Stomach (tissue), 9 donors: ENCODE measurements around the gene SMARCA5. TPM values are rescaled to one million over a fixed set of nuclear protein-coding genes. Genes with fewer than 3 reads are reported as not detected.
A peak's percentile ranks its signal among the peaks of the same experiment; 100 is the strongest.

Source experiments
- DNase-seq, 2 donors: peaks; one replicate each; pipeline versions ENCODE4 v3.0.0 to v3.0.0-alpha.2; 2013 to 2019
- H3K27ac ChIP-seq, 5 donors: fragments of 200-600 bp in 4 of 5; sonication (generic) in 4 of 5; one replicate each; pipeline ENCODE4 v1.5.1; 2013 to 2019; ENCODE audit warnings: mild to moderate bottlenecking in 1 of 5, moderate library complexity in 1 of 5
- H3K27me3 ChIP-seq, 3 donors: fragments of 200-600 bp; sonication (generic); one replicate each; pipeline ENCODE4 v1.5.1; 2017 to 2019; ENCODE audit warnings: mixed run types in 1 of 3
- H3K36me3 ChIP-seq, 4 donors: fragments of 200-600 bp; sonication (generic); 1 replicate in 3 of 4; 2 replicates in 1 of 4; pipeline ENCODE4 v1.5.1; 2016 to 2019
- H3K4me1 ChIP-seq, 4 donors: fragments of 200-600 bp; sonication (generic); one replicate each; pipeline ENCODE4 v1.5.1; 2016 to 2019
- H3K4me3 ChIP-seq, 4 donors: fragments of 200-600 bp; sonication (generic) in 3 of 4; one replicate each; pipeline ENCODE4 v1.5.1; 2016 to 2019; ENCODE audit warnings: mild to moderate bottlenecking in 1 of 4
- H3K9me3 ChIP-seq, 4 donors: fragments of 200-600 bp; sonication (generic); one replicate each; pipeline ENCODE4 v1.5.1; 2016 to 2019
- CTCF ChIP-seq, 7 experiments: fragments of 450-650 bp in 4 of 7; fragments of 200-600 bp in 3 of 7; sonication (generic) in 3 of 7; IDR thresholded peaks; one replicate each; pipeline ENCODE4 v1.5.1; 2016 to 2019; ENCODE audit warnings: antibody characterized with exemption in 7 of 7, control low read depth in 2 of 7, mild to moderate bottlenecking in 1 of 7
- EP300 ChIP-seq: sonication (generic); formaldehyde crosslinking; IDR thresholded peaks from one replicate; pipeline ENCODE4 v1.6.1; 2017; ENCODE audit warnings: antibody characterized with exemption
- POLR2A ChIP-seq, 4 donors: fragments of 450-650 bp; IDR thresholded peaks; one replicate each; pipeline ENCODE4 v1.6.1; 2016; ENCODE audit warnings: antibody characterized with exemption in 4 of 4, control low read depth in 2 of 4, mild to moderate bottlenecking in 1 of 4, moderate library complexity in 1 of 4
- POLR2AphosphoS5 ChIP-seq, 3 donors: sonication (generic); formaldehyde crosslinking; IDR thresholded peaks; one replicate each; pipeline ENCODE4 v1.6.1; 2016; ENCODE audit warnings: antibody characterized with exemption in 3 of 3
- WGBS, 5 donors: extraction: QIAGEN DNeasy Blood & Tissue Kit in 3 of 5; methylation state at CpG; one replicate each; pipeline versions ENCODE4 v1.1.5 to v1.1.7; 2013 to 2018; 5-methylcytosine and 5-hydroxymethylcytosine counted together
- intact Hi-C: fragments of 100-400 bp; cut with DNase I; formaldehyde crosslinking; loops from one replicate; pipeline ENCODE4 v1.15.1; 2023; ENCODE audit warnings: low total_unique reads
- polyA plus RNA-seq, 3 donors: library from polyadenylated mRNA; stranded (reverse); fragments of 200-250 nt; gene quantifications; one replicate each; pipeline ENCODE4 v1.2.3, GENCODE V29; 2013
- total RNA-seq, 5 donors: library from RNA; depleted of rRNA; stranded (reverse); fragments of >200 nt; gene quantifications; one replicate each; pipeline versions ENCODE4 v1.1.0 to v1.2.3, GENCODE V29; 2014 to 2016
- donor health status: healthy with polysubstance abuse.
- donor health status: Bipolar disorder and iron deficiency.
- donor health status: healthy.

SMARCA5 gene
- total and polyA plus RNA-seq, 8 donors = 10.3 to 78.0 (median 17.3) TPM

- 39 to 56% (median 44%) methylated on average over 1 of the region's 1 CpG for WGBS, 5 donors
- intact Hi-C loops = no loop called here
- Histone ChIP-seq H3K4me1 (peaks cover 0 to 18% (median 11%) of the 10 kb centered on the region in 4 donors), H3K9me3 (no peaks in the 10 kb centered on the region), H3K4me3 (no peak overlapping the region), H3K27ac (no peak overlapping the region), H3K27me3 (no peaks in the 10 kb centered on the region), H3K36me3 (peaks cover 63 to 98% (median 97%) of the 10 kb centered on the region in 4 donors)
- DNase-seq = peak in 1 of 2 donors; percentile 18
- TF ChIP-seq POLR2AphosphoS5 (IDR thresholded peaks at IDR 0.05) = no peak
- TF ChIP-seq POLR2A (IDR thresholded peaks at IDR 0.05) = no peak
- no peak for TF ChIP-seq EP300
- TF ChIP-seq CTCF (IDR thresholded peaks at IDR 0.05) = no peak
Measured at GRCh38 chr4:143531380-143531779, 17.9 kb downstream of the SMARCA5 start.

GRCh38 chr4:143531788-143532491, 18.4 kb downstream of the SMARCA5 start:
- Histone ChIP-seq H3K9me3 (no peaks in the 10 kb centered on the region), H3K4me3 (no peak overlapping the region), H3K4me1 (peaks cover 0 to 18% (median 11%) of the 10 kb centered on the region in 4 donors), H3K27me3 (no peaks in the 10 kb centered on the region), H3K27ac (no peak overlapping the region), H3K36me3 (peaks cover 65 to 98% (median 97%) of the 10 kb centered on the region in 4 donors)
- peak in 1 of 2 donors; percentile 10 for DNase-seq
- no peak for TF ChIP-seq CTCF (IDR thresholded peaks at IDR 0.05)
- TF ChIP-seq POLR2A (IDR thresholded peaks at IDR 0.05) = no peak
- intact Hi-C loops = no loop called here
- WGBS, 5 donors = 54 to 75% (median 70%) methylated on average over 2 of the region's 2 CpGs

- no peak overlapping the region for H3K27ac ChIP-seq
- H3K36me3 ChIP-seq = peaks cover 37 to 100% (median 99%) of the 10 kb centered on the region in 4 donors
- intact Hi-C loops = no loop called here
- no peak overlapping the region for H3K4me3 ChIP-seq
- 82 to 97% (median 87%) methylated on average over 4 of the region's 4 CpGs for WGBS, 5 donors
- DNase-seq = no peak
- TF ChIP-seq CTCF (IDR thresholded peaks at IDR 0.05) (no peak), EP300 (no peak), POLR2A (IDR thresholded peaks at IDR 0.05) (no peak), POLR2AphosphoS5 (IDR thresholded peaks at IDR 0.05) (no peak)
- no peaks in the 10 kb centered on the region for H3K27me3 ChIP-seq
- H3K4me1 ChIP-seq = no peaks in the 10 kb centered on the region
- no peaks in the 10 kb centered on the region for H3K9me3 ChIP-seq
Measured at GRCh38 chr4:143538979-143539669, 25.6 kb downstream of the SMARCA5 start.

GRCh38 chr4:143539670-143540023, 26.1 kb downstream of the SMARCA5 start:
- WGBS, 5 donors = 93 to 100% (median 98%) methylated on average over 3 of the region's 3 CpGs
- Histone ChIP-seq H3K36me3 (peaks cover 34 to 100% (median 99%) of the 10 kb centered on the region in 4 donors), H3K9me3 (no peaks in the 10 kb centered on the region)

More at GRCh38 chr4:143539670-143540023, 26.1 kb downstream of the SMARCA5 start:
- TF ChIP-seq CTCF (IDR thresholded peaks at IDR 0.05) (no peak), POLR2A (IDR thresholded peaks at IDR 0.05) (no peak), EP300 (no peak), POLR2AphosphoS5 (IDR thresholded peaks at IDR 0.05) (no peak)
- DNase-seq = no peak
- Histone ChIP-seq H3K27ac (no peak overlapping the region), H3K4me1 (no peaks in the 10 kb centered on the region), H3K27me3 (no peaks in the 10 kb centered on the region), H3K4me3 (no peak overlapping the region)
- intact Hi-C loops = no loop called here
